HuH-7.5 (cell line): ENCODE results near the gene DNASE1L1.

Experiments used
- DNase-seq: peaks from one replicate; pipeline ENCODE4 v3.0.0; 2011; ENCODE audit warnings: low spot score

The DNASE1L1 gene

GRCh38 chrX:154367474-154368308 is 41.4 kb downstream of the DNASE1L1 start:
- no peak for DNase-seq

GRCh38 chrX:154366666-154367055 is 42.4 kb downstream of the DNASE1L1 start:
- DNase-seq: no peak

DNA sequence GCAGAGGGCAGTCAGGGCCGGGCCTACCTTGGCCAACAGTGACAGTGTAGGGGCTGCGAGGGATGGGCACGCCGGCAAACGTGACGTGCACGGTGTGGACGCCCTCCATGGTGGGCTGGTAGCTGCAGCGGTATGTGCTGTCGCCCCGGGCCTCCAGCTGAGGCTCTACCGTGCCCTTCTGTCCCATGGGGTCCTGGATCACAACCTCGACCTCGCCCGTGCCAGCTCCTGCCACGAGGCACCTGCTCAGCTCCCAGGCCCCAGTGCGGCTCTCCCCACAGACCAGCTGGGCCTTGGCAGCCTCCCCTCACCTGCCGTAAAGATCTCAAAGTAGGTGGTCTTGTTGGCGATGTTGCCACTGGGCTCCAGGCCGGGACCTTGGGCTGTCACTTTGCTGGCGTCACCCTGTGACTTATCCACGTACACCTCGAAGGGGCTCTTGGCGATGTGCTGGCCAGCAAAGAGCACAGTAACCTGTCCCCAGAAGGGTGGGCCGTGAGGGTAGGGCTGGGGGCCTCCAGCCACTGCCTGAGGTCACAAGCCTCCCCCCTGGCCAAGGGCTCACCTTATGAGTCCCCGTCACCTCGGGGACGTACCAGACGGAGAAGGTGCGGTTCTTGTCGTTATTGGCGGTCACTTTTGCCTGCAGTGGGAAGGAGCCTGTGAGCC is 42.9 kb downstream of the DNASE1L1 start:
- DNase-seq: no peak

DNA sequence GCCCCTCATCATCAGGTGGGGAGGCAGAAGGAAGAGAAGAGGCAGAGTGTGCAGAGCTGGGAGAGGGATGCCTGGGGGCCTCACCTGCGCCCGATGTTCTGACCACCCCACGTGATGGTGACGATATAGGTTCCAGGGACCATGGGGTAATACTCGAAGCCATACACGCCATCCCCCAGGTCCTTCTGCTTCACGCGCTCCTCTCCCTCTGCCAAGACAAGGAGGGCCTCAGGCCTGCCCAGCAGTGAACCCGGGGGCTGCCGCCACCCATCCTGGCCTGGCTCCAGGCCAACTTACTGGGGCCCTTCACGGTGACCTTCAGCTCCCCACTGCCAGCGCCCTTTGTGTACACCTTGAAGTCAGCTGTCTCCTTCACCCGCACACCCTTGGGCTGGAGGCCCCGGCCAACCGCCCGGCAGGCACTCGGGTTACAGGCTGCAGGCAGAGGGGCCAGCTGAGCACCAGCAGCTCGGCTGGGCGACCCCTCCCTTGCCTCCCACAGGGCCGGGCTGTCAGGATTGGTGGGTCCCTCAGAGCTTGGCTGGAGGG is 43.9 kb downstream of the DNASE1L1 start:
- DNase-seq: no peak

DNA sequence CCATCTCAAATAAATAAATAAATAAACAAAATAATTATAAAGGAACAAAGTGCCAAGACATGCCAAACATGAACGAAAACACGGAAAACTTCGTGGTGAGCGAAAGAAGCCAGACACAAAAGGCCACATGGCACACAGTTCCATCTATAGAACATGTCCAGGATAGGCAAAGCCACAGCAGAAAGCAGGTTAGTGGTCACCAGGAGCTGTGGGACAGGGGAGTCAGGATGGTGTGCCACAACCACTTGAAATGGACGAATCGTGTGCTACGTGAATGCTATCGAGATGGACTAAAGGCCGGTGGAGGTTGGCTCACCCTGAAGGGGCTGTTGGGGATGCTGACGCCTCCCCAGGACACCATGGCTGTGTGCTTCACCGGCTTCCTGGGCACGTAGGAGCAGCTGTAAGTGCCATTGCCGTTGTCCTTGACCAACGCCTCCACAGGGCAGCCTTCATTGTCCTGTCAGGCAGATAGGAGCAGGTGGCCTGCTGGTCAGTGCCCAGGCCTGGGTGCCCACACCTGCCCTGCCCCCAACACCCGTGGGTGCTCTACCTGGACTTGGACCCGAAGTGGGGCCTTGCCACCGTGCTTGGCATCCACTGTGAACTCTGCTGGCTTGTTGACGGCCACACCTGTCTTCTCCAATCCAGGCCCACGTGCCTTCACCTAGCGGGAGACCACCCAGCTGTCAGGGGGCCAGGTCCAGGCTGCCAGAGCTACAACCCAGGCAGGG is 45.2 kb downstream of the DNASE1L1 start:
- DNase-seq: no peak

DNA sequence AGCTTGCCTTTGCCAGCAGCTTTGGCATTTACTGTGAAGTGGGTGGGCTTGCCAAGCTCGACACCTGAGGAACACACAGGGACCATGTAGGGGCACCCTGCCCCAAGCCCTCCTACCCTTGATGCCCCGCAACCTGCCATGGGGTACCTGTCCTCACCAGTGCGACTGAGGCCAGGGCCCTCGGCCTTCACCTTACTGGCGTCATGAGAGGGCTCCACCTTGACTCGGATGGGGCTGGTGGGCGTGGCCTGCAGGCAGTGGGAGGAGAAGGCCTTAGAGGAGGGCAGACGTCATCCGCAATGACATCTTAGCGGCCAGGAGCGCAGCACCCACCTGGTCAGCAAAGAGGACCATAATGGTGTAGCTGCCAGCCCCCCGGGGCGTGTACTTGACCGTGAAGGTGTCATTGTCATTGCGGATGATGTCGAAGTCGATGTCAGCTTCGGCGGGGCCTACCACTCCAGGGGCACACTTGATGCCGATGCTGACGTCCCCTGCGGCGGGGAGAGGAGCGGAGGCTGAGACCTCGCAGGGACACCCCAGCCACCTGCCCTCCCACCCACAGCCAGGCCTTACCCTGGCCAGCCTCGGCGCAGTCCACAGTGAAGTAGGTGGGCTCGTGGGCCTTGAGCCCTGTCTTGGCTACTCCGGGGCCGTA is 46.8 kb downstream of the DNASE1L1 start:
- no peak for DNase-seq

- no peak for DNase-seq
Observed at GRCh38 chrX:154360155-154360713, 48.8 kb downstream of the DNASE1L1 start.

GRCh38 chrX:154359362-154360154 is 49.5 kb downstream of the DNASE1L1 start:
- no peak for DNase-seq

DNA sequence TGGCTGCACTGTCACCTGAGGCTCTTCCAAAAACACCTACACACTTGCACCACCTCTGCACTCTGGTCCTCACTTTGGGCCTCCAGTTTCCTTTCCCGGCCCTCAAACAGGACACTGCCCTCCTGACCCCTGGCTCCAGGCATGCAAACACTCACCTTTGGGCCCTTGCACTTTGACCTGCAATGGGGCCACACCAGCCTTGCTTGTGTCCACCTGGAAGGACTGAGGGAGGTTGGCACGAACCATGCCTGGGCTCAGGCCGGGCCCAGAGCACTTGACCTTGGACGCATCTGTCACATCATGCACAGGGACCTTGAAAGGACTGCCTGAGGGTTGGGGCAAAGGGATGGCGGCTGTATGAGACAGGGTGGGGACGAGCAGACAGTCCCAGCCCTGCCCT is 50.2 kb downstream of the DNASE1L1 start:
- DNase-seq: no peak

DNA sequence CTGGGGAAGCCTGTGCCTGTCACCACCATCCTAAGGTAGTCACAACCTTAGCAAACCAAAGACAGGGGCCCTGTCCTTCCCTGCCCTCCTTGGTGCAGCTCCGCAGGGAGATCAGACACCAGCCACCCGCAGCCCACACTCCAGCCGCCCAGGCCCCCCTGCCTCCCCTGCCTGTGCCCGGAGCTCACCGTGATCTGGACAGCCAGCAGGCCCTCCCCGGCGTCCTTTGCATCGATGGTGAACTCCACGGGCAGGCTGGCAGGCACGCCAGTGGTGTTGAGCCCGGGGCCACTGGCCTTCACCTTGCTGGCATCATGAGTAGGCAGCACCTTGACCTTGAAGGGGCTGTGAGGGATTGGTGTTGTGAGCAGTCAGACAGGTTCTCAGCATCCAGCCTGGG is 51.0 kb downstream of the DNASE1L1 start:
- DNase-seq: no peak

DNA sequence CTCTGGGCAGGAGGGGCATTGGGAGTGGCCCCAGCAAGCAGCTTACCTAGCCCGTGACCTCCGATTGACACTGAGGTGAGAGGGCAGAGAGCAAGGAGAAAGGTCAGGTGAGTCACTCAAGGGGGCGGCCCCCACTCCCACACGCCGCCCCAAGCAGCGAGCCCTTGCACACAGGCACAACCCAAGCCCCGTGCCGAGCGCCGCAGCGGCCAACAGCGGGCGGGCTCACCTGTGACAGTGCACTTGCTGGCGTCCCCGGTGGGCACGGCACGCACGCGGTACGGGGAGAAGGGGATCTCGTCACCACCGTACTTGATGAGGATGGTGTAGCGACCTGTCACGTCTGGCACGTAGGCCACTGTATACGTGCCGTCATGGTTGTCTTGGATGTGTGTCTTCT is 51.8 kb downstream of the DNASE1L1 start:
- no peak for DNase-seq

GRCh38 chrX:154356596-154356995 is 52.5 kb downstream of the DNASE1L1 start:
- no peak for DNase-seq

DNA sequence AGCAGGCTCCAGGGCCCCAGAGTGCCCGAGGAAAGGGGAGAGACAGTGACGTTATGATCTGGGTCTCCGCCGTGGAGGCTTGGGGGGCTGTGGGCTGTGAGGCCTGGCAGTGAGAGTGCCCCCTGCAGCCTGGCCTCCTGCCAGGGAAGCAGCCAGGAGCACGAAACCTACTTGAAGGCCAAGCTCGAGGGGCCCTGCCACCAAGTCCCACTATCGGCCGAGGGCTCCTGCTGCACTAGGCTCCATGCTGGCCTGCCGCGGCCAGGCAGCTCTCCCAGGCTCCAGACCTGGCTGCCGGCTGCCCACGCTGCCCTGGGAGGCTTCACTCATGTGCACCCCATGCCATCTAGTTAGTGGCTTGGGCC is 53.3 kb downstream of the DNASE1L1 start:
- no peak for DNase-seq

DNA sequence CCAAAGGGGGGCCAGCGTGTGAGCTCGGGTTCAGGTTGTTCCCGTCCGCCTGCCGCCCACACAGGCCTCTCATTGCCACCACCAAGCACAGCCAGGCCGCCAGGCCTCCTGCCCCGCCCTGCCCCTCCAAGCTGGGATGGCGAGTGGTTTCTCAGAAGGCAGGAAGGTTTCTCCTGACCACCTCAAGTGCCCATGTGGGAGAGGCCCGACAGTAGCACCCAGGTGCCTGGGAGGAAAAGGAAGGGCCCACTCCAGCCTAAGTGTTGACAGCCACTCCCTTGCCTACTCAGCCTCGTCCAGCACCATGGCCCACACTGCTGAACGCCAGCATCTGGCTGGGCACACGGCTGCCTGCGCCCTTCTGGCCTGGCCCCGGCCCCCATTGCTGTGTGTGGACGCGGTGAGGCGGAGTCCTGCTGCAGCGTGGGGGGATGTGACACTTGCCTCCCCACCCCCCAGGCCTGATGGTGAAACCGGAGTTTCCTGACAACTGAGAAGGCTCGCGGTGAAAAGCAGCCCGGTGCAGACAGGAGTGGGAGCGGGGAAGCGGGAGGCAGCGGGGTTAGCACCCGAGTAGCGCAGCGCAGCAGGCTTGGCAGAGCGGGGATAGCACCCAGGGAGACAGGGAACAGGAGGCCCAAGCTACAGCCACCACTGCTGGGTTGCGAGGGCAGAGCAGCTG is 53.8 kb downstream of the DNASE1L1 start:
- DNase-seq: no peak

DNA sequence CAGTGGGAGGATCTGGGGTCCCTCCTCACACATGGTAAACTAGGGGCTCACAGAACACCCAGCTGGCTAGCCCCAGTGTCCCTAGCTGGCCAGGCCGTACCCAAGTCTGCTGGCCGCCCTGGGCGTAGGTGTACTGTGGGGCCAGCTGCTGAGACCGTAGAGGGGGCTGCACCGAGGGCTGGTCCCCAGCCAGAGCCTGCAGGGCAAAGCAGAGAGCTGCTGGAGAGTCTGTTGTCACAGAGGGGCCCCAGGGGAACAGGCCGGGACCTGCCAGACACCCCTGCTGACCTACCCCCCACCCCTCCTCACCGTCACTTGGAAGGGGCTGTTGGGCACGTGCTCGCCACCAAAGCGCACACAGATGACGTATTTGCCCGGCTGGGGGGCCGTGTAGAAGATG is 54.5 kb downstream of the DNASE1L1 start:
- DNase-seq: no peak

GRCh38 chrX:154354013-154354412 is 55.0 kb downstream of the DNASE1L1 start:
- DNase-seq: no peak

DNA sequence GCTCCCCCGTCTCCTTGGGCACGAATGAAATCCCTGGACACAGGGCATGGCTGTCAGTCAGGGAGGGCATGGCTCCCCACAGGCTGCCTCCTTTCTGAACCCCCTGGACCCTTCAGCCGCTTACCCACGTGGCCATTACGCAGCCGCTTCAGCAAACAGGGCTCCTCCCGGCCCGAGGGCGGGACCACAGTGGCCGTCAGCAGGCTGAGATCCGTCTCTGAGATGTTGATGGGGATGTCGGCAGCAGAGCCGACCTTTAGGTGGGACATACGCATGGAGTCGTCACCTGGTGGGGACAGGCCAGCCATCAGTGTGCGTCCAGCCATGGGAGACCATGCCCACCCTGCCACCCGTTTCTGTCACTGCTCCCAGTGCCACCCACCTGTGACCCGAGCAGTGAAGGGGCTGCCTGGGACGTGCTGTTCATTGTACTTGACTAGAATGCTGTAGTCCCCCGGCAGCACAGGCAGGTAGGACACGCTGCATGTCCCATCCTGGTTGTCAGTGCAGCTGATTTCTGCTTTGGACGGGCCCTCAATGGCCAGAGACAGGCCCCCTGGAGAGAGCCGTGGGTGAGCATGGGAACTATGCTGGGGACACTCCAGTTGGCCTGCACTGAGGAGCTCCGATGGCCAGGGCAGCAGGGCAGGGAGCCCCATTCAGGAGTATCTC is 55.7 kb downstream of the DNASE1L1 start:
- no peak for DNase-seq

DNA sequence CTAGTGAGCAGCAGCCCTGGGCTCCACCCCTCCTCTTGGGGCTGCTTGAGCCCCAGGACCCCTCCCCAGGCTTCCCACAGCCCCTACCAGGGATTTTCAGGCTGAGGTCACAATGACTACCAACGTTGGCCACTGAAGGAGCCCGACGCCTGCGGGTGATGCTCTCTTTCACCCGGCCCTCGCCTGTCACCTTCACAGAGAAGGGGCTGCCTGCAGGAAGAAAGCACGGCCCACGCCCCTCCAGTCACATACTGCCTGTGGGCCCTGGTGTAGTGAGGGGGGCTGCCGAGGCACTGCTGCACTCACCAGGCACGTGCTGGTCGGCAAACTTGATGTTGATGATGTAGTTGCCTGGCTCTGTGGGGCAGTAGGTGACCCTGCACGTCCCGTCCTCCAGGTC is 56.6 kb downstream of the DNASE1L1 start:
- no peak for DNase-seq

GRCh38 chrX:154352012-154352401 is 57.0 kb downstream of the DNASE1L1 start:
- no peak for DNase-seq
